ENCODE data around the gene PTPN4. TPM values are rescaled to one million over a fixed set of nuclear protein-coding genes. Genes with fewer than 3 reads are reported as not detected.

The PTPN4 gene
- total RNA-seq, 1 donor = 28.5 TPM

DNA sequence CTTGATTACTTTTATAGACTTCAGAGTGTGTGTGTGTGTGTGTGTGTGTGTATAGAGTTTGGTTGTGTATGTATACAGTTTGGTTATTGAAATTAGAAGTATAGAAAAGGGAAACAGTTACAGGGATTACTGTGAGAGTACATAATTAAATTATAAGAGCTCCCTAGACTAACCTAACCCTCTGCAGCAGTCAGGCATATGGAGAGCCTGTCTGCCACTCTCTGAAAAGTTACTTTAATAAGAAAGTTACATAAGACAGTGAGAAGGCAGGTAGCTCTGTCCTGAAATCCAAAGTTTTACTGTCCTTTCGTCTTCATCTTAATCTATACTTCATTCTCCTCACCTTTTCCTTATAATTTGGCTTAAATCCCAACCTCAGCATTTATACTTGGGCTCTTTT lies 181.7 kb downstream of the PTPN4 start:
- no peak overlapping the region for H3K4me3 ChIP-seq (ENCODE audit: low read depth, low read length)
- DNase-seq (ENCODE audit: low read depth) = no peak
- TF ChIP-seq, protein P1, sequence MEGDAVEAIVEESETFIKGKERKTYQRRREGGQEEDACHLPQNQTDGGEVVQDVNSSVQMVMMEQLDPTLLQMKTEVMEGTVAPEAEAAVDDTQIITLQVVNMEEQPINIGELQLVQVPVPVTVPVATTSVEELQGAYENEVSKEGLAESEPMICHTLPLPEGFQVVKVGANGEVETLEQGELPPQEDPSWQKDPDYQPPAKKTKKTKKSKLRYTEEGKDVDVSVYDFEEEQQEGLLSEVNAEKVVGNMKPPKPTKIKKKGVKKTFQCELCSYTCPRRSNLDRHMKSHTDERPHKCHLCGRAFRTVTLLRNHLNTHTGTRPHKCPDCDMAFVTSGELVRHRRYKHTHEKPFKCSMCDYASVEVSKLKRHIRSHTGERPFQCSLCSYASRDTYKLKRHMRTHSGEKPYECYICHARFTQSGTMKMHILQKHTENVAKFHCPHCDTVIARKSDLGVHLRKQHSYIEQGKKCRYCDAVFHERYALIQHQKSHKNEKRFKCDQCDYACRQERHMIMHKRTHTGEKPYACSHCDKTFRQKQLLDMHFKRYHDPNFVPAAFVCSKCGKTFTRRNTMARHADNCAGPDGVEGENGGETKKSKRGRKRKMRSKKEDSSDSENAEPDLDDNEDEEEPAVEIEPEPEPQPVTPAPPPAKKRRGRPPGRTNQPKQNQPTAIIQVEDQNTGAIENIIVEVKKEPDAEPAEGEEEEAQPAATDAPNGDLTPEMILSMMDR (IDR thresholded peaks at IDR 0.05; ENCODE audit: insufficient read depth, low read depth, low read length) = no peak

- TF ChIP-seq, protein P1 (IDR thresholded peaks at IDR 0.05; ENCODE audit: insufficient read depth, low read depth, low read length) = no peak
- no peak for DNase-seq (ENCODE audit: low read depth)
- no peak overlapping the region for H3K4me3 ChIP-seq (ENCODE audit: low read depth, low read length)
Measured at GRCh38 chr2:119941981-119942513, 182.3 kb downstream of the PTPN4 start.

GRCh38 chr2:119943058-119943457 lies 183.3 kb downstream of the PTPN4 start:
- TF ChIP-seq, protein P1 (IDR thresholded peaks at IDR 0.05; ENCODE audit: insufficient read depth, low read depth, low read length) = no peak
- peak; percentile 14 for DNase-seq (ENCODE audit: low read depth)
- no peak overlapping the region for H3K4me3 ChIP-seq (ENCODE audit: low read depth, low read length)

DNA sequence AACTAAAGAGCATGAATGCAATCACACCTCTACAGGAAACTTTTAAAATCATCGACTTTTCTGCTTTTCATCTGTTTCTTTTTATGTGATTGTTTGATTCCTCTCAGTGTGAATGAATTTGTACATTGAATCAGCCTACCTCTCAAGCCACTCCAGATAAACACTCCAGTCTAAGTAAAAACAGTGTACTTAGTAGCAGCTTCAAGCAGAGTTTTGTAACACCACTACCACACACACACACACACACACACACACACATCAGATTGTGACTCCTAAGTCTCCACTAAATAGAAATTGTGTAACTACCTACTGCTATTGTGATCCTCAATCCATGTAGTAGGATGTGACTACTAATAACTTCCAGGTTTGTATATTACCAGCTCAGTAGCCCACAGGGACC lies 187.8 kb downstream of the PTPN4 start:
- no peak for DNase-seq (ENCODE audit: low read depth)
- H3K4me3 ChIP-seq (ENCODE audit: low read depth, low read length) = no peak overlapping the region
- TF ChIP-seq, protein P1 (IDR thresholded peaks at IDR 0.05; ENCODE audit: insufficient read depth, low read depth, low read length) = no peak

DNA sequence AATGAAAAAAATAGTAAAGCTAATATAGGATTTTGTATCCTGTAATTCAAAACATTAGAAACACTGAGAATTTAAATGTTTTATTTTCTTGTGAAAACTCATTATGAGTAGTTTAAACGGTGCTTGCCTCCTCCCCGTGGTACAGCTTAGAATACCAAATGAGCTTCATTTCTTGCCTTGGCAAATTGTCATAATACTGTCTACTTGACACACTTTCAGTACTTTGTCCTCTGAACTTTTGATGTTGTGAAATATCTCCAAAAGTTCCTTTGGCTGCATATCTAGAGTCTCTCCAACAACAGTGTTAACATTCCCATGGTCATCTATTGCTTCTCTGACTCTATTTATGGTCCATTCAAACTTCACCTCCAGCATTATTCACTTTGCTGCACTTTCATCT lies 191.2 kb downstream of the PTPN4 start:
- no peak overlapping the region for H3K4me3 ChIP-seq (ENCODE audit: low read depth, low read length)
- TF ChIP-seq, protein P1 (IDR thresholded peaks at IDR 0.05; ENCODE audit: insufficient read depth, low read depth, low read length) = no peak
- DNase-seq (ENCODE audit: low read depth) = peak; percentile 53

DNA sequence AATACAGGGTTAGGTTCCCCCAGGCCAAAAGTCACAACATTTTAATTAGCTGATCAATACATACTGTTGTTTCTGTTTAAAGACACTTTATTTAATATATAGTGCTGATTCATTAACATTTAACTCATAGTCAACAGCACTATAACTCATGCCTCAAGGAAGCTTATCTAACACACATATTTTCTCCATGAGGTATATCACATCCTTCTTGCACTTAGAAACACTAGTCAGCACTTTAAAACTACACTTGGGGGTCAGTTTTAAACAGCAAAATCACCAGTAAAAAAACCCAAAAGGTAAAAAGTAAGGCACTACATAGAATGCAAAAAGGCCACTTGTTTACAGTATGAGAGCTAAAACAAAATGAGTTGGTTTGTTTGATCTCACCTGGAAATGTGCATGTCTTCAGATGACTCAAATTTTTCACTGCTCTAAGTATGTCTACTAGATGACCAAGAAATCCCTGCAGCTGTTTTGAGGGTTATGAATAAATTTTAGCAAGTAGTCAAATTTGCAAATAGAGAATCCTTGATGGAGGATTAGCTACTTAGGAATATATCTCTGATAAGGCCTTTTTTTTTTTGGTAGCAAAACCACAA lies 199.0 kb downstream of the PTPN4 start:
- TF ChIP-seq, protein P1 (IDR thresholded peaks at IDR 0.05; ENCODE audit: insufficient read depth, low read depth, low read length) = no peak
- H3K4me3 ChIP-seq (ENCODE audit: low read depth, low read length) = no peak overlapping the region
- peak; percentile 38 for DNase-seq (ENCODE audit: low read depth)

- no peak overlapping the region for H3K4me3 ChIP-seq (ENCODE audit: low read depth, low read length)
- DNase-seq (ENCODE audit: low read depth) = peak; percentile 42
- TF ChIP-seq, protein P1 (IDR thresholded peaks at IDR 0.05; ENCODE audit: insufficient read depth, low read depth, low read length) = no peak
Measured at GRCh38 chr2:119960821-119961220, 201.1 kb downstream of the PTPN4 start.

All from fibroblast of villous mesenchyme (primary cell).